NCI-H2081 (cell line): ENCODE results near the gene MMP17.

ENCODE experiments used
- DNase-seq, 2 experiments: peaks; one replicate each; lab custom pipeline; 2025; lab: John Stamatoyannopoulos, UW

MMP17 gene

GRCh38 chr12:131894313-131894860 lies 66.2 kb downstream of the MMP17 start, which contains the start of gene ULK1:
Gene ULK1, plus strand, starts transcription at chr12:131894622. Its CDS starts 380 bp downstream, at chr12:131895002.
- DNase-seq, result peak; percentile 85 to 96

- no peak for DNase-seq
Measured at GRCh38 chr12:131894981-131895639, 66.9 kb downstream of the MMP17 start.

- DNase-seq, result no peak
Measured at GRCh38 chr12:131895640-131896079, 67.5 kb downstream of the MMP17 start.

GRCh38 chr12:131896080-131896810 lies 68.1 kb downstream of the MMP17 start:
- DNase-seq, result peak; percentile 79 to 85

GRCh38 chr12:131896811-131897270 lies 68.6 kb downstream of the MMP17 start:
- no peak for DNase-seq

- DNase-seq, result no peak
Measured at GRCh38 chr12:131897276-131897675, 69.1 kb downstream of the MMP17 start.

- DNase-seq, result no peak
Measured at GRCh38 chr12:131897875-131898274, 69.7 kb downstream of the MMP17 start.

- DNase-seq, result no peak
Measured at GRCh38 chr12:131900397-131900796, 72.2 kb downstream of the MMP17 start.
